Hematopoietic multipotent progenitor cell treated with erythropoietin and hydrocortisone succinate and interleukin-3 and kit ligand, for 15 days (in vitro differentiated cells): ENCODE measurements around the gene TTC9.
"Not testable (repeated sequence)": the region's sequence is repeated elsewhere in the genome, so short reads cannot be mapped to it uniquely, and the experiment has no call there.

Experiments
- DNase-seq: peaks from one replicate; pipeline ENCODE4 v3.0.0-alpha.2; 2015; ENCODE audit warnings: low spot score

Gene TTC9

GRCh38 chr14:70680748-70681147 is 39.0 kb downstream of the TTC9 start:
- DNase-seq, result no peak

- DNase-seq, result no peak
Observed at GRCh38 chr14:70683983-70684382, 42.3 kb downstream of the TTC9 start.

- no peak for DNase-seq
Observed at GRCh38 chr14:70685474-70686197, 43.9 kb downstream of the TTC9 start.

DNA sequence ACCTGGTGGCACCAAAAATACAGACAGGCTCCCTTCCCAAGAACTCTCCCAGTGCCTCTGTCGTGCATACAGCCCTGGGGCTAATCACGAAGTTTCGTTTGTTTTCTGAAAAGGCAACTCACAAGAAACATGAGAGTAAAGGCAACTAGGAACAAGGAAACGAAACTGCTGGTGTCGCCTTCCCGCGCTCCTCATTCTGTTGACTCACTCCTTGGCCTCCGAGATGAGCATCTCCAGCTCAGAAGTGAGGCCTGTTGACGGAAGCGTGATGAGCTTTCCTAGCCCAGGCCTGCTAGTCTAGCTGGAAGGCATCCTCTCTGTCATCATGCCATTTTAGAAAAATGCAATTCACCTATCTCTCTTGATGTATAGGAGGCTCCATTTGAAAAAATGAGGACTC is 50.5 kb downstream of the TTC9 start:
- DNase-seq, result no peak

DNA sequence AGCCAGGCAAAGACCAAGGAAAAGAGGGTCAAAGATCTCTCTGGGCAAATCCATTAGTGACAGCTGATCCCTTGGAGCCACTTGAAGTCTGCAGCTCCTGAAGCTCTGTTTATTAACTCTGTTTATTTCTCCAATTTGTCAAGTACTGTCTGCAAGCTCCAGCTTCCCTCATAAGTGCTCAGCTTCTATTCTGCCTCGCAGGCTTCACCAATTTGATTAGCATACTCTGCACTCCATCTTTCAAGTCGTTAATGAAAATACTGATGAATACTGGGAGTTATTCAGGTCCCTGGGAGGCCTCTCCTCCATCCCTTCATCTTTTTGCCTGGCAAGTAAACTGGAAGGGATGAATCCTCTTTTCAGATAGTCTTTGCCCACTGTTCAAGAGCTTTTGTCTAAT is 54.3 kb downstream of the TTC9 start:
- no peak for DNase-seq

DNA sequence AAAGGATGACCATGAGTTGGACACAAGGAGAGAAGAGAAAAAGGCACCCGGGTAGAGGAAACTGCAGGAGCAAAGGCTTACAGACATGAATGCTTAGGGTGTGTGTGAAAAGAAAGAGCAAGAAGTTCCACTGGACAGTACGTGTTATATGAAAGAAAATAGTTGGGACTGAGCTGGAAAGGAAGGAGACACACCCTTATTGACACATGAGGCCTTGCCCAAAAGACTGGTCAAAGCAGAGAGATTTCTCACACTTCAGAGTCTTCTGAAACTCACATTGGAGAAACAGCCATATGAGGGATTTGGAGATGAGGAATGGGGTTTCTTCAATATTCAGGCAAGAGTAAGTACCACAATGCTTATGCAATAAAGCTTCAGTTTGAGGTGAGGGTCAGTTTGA is 56.0 kb downstream of the TTC9 start:
- DNase-seq, result no peak

DNA sequence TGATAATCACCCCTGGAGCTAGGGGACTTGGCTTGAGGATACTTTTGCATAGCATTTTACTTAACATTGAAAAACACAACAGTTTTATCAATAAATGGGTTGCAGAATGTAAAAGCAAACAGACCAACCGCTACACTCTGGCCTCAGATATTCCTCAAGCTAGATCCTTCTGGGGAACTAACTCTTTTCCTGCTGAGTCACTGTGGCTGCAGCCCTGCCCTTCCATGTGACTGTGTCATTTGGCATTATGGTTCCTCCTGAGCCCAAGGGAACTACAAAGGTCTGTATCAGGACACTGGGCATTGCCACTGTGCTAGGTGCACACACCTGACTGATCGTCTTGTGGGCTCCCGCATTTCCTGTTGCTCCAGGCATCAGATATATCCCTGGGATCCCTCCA is 56.6 kb downstream of the TTC9 start:
- peak; percentile 27 for DNase-seq

- DNase-seq, result no peak
Observed at GRCh38 chr14:70699646-70700045, 57.9 kb downstream of the TTC9 start.

- no peak for DNase-seq
Observed at GRCh38 chr14:70700955-70701585, 59.4 kb downstream of the TTC9 start.

GRCh38 chr14:70701610-70702009 is 59.9 kb downstream of the TTC9 start:
- no peak for DNase-seq

DNA sequence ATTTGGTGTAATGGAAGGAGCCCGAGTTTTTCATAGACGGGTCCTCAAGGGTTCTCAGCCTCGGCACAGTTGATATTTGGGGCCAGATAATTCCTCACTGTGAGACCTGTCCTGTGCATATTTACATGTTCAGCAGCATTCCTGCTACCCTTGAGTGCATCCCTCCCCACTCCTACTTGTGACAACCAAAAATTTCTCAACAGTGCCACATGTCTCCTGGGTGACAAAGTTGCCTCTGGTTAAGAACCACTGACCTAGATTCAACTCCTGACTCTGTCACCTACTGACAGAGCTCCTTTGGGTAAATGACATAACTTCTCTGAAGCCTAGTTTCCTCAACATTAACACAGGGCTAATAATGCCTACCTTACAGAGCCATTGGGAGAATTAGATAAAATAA is 60.4 kb downstream of the TTC9 start:
- no peak for DNase-seq

GRCh38 chr14:70703621-70704168 is 62.0 kb downstream of the TTC9 start:
- not testable (repeated sequence) for DNase-seq

DNA sequence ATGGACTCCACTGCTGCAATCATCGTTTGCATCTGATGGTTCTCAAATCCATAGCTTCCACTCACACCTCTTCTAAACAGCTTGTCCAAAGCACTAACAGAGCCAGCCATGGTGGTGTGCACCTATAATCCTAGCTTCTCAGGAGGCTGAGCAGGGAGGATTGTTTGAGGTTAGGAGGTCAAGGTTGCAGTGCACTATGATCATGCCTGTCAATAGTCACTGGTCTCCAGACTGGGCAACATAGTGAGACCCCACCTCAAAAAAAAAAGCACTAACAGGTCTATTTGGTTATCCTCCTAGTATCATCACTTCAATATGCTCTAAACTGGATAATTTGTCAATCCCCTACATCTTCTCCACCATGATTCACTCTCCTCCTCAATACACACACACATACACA is 63.2 kb downstream of the TTC9 start:
- DNase-seq, result no peak

- no peak for DNase-seq
Observed at GRCh38 chr14:70706177-70706576, 64.5 kb downstream of the TTC9 start.

DNA sequence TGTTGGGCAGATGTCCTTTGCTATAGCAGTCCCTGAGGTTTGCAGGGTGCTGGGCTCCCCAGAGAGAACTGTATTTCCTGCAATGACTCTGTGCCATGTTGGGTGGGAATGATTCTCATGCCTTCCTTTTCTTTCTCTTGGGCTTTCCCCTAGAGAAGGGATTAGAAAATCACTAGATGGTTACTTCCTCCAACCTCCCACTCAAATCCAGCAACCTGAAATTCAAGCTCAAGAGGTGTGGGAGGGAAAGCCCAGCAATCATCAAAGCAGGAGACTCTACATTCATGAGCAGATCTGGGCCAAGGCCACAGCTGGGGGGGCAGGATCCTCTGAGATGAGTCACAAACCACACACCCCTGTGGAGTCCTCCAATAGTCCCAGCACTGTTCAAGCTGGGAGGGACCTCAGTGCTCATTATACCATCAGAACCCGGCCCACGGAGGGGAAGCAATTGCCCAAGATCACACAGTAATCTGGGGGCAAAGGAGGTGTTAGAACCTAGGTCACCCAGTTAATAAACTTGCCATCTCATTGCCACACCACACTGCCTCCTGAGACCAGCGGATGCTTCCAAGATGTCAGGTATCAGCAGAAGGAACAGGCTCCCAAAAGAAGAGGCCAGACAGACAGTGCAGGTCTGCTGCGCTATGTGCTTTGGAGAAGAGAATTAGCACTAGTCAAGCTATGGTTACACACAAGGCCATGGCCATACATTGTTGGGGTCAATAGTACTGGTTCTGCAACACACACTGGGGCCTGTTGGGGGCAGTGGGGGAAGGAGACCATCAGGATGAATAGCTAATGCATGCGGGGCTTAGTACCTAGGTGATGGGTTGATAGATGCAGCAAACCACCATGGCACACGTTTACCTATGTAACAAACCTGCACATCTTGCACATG is 65.7 kb downstream of the TTC9 start:
- no peak for DNase-seq

GRCh38 chr14:70708717-70709570 is 67.2 kb downstream of the TTC9 start:
- no peak for DNase-seq

GRCh38 chr14:70709726-70710382 is 68.1 kb downstream of the TTC9 start:
- DNase-seq, result no peak

- no peak for DNase-seq
Observed at GRCh38 chr14:70711451-70711850, 69.7 kb downstream of the TTC9 start.

GRCh38 chr14:70713096-70713495 is 71.4 kb downstream of the TTC9 start:
- no peak for DNase-seq

DNA sequence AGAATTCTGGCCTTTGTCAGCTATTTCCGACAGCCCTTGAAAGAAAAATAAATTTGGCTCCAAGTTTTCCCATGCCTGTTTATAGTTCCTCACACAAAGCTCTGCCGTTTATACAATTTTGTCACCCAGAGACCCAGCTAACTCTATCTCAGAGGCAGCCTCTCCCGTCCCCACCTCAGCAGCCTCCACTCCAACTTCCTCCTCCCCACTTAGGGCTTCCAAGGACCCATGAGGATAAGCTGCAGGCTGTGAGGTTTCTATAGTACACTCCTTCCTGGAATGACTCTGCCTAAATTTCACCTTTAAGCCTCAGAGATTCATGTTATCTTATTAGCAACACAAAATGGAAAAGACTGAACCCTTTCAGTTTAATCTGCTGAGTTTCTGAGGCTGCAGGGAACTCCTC is 71.8 kb downstream of the TTC9 start:
- no peak for DNase-seq

- DNase-seq, result peak; percentile 39
Observed at GRCh38 chr14:70714055-70714550, 72.4 kb downstream of the TTC9 start.
